A549 (cell line): ENCODE data around the gene ANO7. TPM values are rescaled to one million over a fixed set of nuclear protein-coding genes. Genes with fewer than 3 reads are reported as not detected.

ENCODE experiments used
- ATAC-seq, 2 experiments: fragments of 200-7000 bp in 1 of 2; fragments of >200 bp in 1 of 2; cut with Nextera tagmentation in 1 of 2; cut with Tn5 transposase in 1 of 2; 3 replicates each; pipeline versions ENCODE4 v1.8.0 to v1.9.1; 2018 to 2020; ENCODE audit warnings: mild to moderate bottlenecking in 1 of 2, moderate library complexity in 1 of 2
- CTCF ChIA-PET: fragments of 300-600 bp; sonication (Branson Sonifier 250); formaldehyde crosslinking; extraction: SDS; loops from one replicate; lab custom pipeline; 2021; ENCODE audit warnings: antibody characterized with exemption, inconsistent platforms; lab: Yijun Ruan, JAX
- POLR2A ChIA-PET: fragments of 350-600 bp; formaldehyde crosslinking; extraction: SDS; loops from one replicate; lab custom pipeline; 2021; ENCODE audit warnings: antibody characterized with exemption, inconsistent platforms; lab: Yijun Ruan, JAX
- DNase-seq, 2 experiments: peaks; one replicate each; pipeline versions ENCODE4 v3.0.0 to v3.0.0-alpha.2; 2011 to 2016; ENCODE audit warnings: low read depth in 1 of 2, low spot score in 1 of 2
- FAIRE-seq: peaks from 2 replicates; lab custom pipeline; 2011; peaks lifted over from hg19 to GRCh38; lab: Jason Lieb, UNC
- H3K27ac ChIP-seq, 2 experiments: fragments of >200 bp; sonication (Bioruptor Twin); formaldehyde crosslinking; 3 replicates each; pipeline ENCODE4 v1.5.1; 2016 to 2017
- H3K4me1 ChIP-seq: fragments of >200 bp; sonication (Bioruptor Twin); formaldehyde crosslinking; 3 replicates; pipeline ENCODE4 v1.6.1; 2016
- H3K4me2 ChIP-seq: fragments of >200 bp; sonication (Bioruptor Twin); formaldehyde crosslinking; 3 replicates; pipeline ENCODE4 v1.6.1; 2016
- H3K4me3 ChIP-seq: fragments of >200 bp; sonication (Bioruptor Twin); formaldehyde crosslinking; 3 replicates; pipeline ENCODE4 v1.5.1; 2016
- H3K9me3 ChIP-seq: fragments of >200 bp; sonication (Bioruptor Twin); formaldehyde crosslinking; 3 replicates; pipeline ENCODE4 v1.6.1; 2016
- BHLHE40 ChIP-seq: IDR thresholded peaks from 2 replicates; pipeline ENCODE4 v1.6.1; 2012; ENCODE audit warnings: low read depth, low read length, inconsistent platforms
- CEBPB ChIP-seq, 2 experiments: fragments of >200 bp in 1 of 2; sonication (Bioruptor Twin) in 1 of 2; formaldehyde crosslinking in 1 of 2; IDR thresholded peaks; 2 replicates each; pipeline ENCODE4 v1.6.1; 2012 to 2016
- CHD2 ChIP-seq: fragments of 150-350 bp; IDR thresholded peaks from 2 replicates; pipeline ENCODE4 v1.6.1; 2014; ENCODE audit warnings: low read length; ENCODE audit not compliant: partially characterized antibody
- EHMT2 ChIP-seq: fragments of 200-600 bp; sonication (generic); IDR thresholded peaks from 2 replicates; pipeline ENCODE4 v1.6.1; 2016; ENCODE audit warnings: antibody characterized with exemption, low read depth, mild to moderate bottlenecking, moderate library complexity
- ESRRA ChIP-seq: fragments of 150-350 bp; IDR thresholded peaks from 2 replicates; pipeline ENCODE4 v1.6.1; 2014; ENCODE audit warnings: mild to moderate bottlenecking, low read length, borderline replicate concordance
- JUN ChIP-seq, 2 experiments: fragments of >200 bp; sonication (Bioruptor Twin); formaldehyde crosslinking; IDR thresholded peaks; 2 replicates in 1 of 2; 3 replicates in 1 of 2; pipeline ENCODE4 v1.6.1; 2016 to 2017
- MYC ChIP-seq: IDR thresholded peaks from 2 replicates; pipeline ENCODE4 v1.6.1; 2012; ENCODE audit warnings: mild to moderate bottlenecking, inconsistent platforms, low read length, improper control_type of control experiment, borderline replicate concordance
- NFE2L2 ChIP-seq: fragments of 150-350 bp; conservative IDR thresholded peaks from 2 replicates; pipeline ENCODE4 v1.6.1; 2014; ENCODE audit warnings: low read length
- NR3C1 ChIP-seq: fragments of >200 bp; sonication (Bioruptor Twin); formaldehyde crosslinking; IDR thresholded peaks from 3 replicates; pipeline ENCODE4 v1.6.1; 2017
- RCOR1 ChIP-seq: fragments of 150-350 bp; IDR thresholded peaks from 2 replicates; pipeline ENCODE4 v1.6.1; 2014; ENCODE audit warnings: antibody characterized with exemption, low read length, low read depth
- SMC3 ChIP-seq: fragments of >200 bp; sonication (Bioruptor Twin); formaldehyde crosslinking; IDR thresholded peaks from 3 replicates; pipeline ENCODE4 v1.6.1; 2018; ENCODE audit warnings: inconsistent platforms
- SREBF2 ChIP-seq: fragments of 450-650 bp; IDR thresholded peaks from 2 replicates; pipeline ENCODE4 v1.6.1; 2014; ENCODE audit warnings: mild to moderate bottlenecking, moderate library complexity
- ZFP36 ChIP-seq: fragments of 450-650 bp; IDR thresholded peaks from 2 replicates; pipeline ENCODE4 v1.6.1; 2014; ENCODE audit warnings: borderline replicate concordance; ENCODE audit not compliant: partially characterized antibody
- ZNF302 ChIP-seq: fragments of 250-450 bp; sonication (Bioruptor Pico); IDR thresholded peaks from 2 replicates; pipeline ENCODE4 v1.9.0; 2021; ENCODE audit warnings: inconsistent platforms, mild to moderate bottlenecking, moderate library complexity
- ZSCAN20 ChIP-seq: fragments of 250-450 bp; sonication (Bioruptor Pico); IDR thresholded peaks from 2 replicates; pipeline ENCODE4 v1.8.0; 2022; ENCODE audit warnings: mild to moderate bottlenecking, moderate library complexity
- WGBS: methylation state at CpG from one replicate; pipeline ENCODE4 v1.1.6; 2017; ENCODE audit errors: missing lambda C conversion rate; 5-methylcytosine and 5-hydroxymethylcytosine counted together
- polyA plus RNA-seq, 4 experiments: library from polyadenylated mRNA; depleted of rRNA in 3 of 4; stranded (reverse); fragments of >200 nt; fragmentation: RNase III in 1 of 4; extraction: RNeasy Plus Mini Kit Qiagen cat#74134 plus additional on column Dnase treatment in 1 of 4; gene quantifications; 2 replicates in 3 of 4; 3 replicates in 1 of 4; pipeline ENCODE4 v1.2.3, GENCODE V29; 2011 to 2017
- TF ChIP-seq, protein P1 (sequence below): fragments of 450-650 bp; IDR thresholded peaks from 2 replicates; pipeline ENCODE4 v1.6.1; 2014; ENCODE audit warnings: antibody characterized with exemption

The ANO7 gene
- polyA plus RNA-seq, 2 of the 4 experiments (the other 2 are of a cell fraction) = 0.92 to 2.7 TPM

GRCh38 chr2:241189093-241189855 is 797 bp downstream of the ANO7 start (continued):
- TF ChIP-seq, protein P1, sequence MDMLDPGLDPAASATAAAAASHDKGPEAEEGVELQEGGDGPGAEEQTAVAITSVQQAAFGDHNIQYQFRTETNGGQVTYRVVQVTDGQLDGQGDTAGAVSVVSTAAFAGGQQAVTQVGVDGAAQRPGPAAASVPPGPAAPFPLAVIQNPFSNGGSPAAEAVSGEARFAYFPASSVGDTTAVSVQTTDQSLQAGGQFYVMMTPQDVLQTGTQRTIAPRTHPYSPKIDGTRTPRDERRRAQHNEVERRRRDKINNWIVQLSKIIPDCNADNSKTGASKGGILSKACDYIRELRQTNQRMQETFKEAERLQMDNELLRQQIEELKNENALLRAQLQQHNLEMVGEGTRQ = no peak

DNA sequence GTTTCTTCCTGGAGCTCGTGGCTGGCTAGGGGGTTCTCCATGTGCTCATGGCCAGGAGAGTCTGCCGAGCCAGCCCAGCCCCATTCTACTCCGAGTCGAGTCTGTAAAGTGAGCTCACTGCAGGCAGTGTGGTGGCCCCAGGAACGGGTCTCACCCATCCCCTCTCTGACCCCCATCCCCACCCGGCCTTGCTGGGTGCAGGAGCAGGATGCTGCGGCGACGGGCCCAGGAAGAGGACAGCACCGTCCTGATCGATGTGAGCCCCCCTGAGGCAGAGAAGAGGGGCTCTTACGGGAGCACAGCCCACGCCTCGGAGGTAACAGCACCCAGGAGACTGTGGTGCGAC is 1.4 kb downstream of the ANO7 start:
- H3K27ac ChIP-seq = no peak overlapping the region
- no peaks in the 10 kb centered on the region for H3K9me3 ChIP-seq
- DNase-seq = no peak
- H3K4me3 ChIP-seq = no peak overlapping the region
- H3K4me2 ChIP-seq = no peak overlapping the region
- CTCF ChIA-PET = no interaction called here
- WGBS = 90% methylated on average over 2 of the region's 15 CpGs
- FAIRE-seq = no peak
- POLR2A ChIA-PET = no interaction called here
- TF ChIP-seq ZSCAN20 (no peak), MYC (no peak)
- peak in 1 of 2 experiments; percentile 24; a peak in 3 of 6 replicates for ATAC-seq
- peaks cover 6% of the 10 kb centered on the region; the same call in 1 of the 3 replicates for H3K4me1 ChIP-seq

- no peak for TF ChIP-seq NFE2L2
- TF ChIP-seq, all 56 proteins: peak for 0
- ChIA-PET CTCF (no interaction called here), POLR2A (no interaction called here)
- no peak overlapping the region for H3K4me2 ChIP-seq
- FAIRE-seq (no peak), DNase-seq (peak in 1 of 2 experiments; percentile 26), ATAC-seq (peak; percentile 55 to 66; a peak in 4 of 6 replicates)
- H3K4me3 ChIP-seq = no peak overlapping the region
- H3K9me3 ChIP-seq = no peaks in the 10 kb centered on the region
- WGBS = 87% methylated on average over 14 of the region's 19 CpGs
- H3K27ac ChIP-seq = no peak overlapping the region
- peaks cover 6% of the 10 kb centered on the region; the same call in 1 of the 3 replicates for H3K4me1 ChIP-seq
Observed at GRCh38 chr2:241190291-241190981, 2.0 kb downstream of the ANO7 start.

- H3K4me3 ChIP-seq = no peak overlapping the region
- 66% methylated on average over 3 of the region's 14 CpGs for WGBS
- FAIRE-seq (no peak), DNase-seq (no peak)
- TF ChIP-seq SMC3 = no peak
- TF ChIP-seq ESRRA = no peak
- TF ChIP-seq CHD2 = no peak
- TF ChIP-seq ZSCAN20 = no peak
- no peak for TF ChIP-seq BHLHE40
- TF ChIP-seq, all 56 proteins: peak for 0
- Histone ChIP-seq H3K4me1 (peaks cover 6% of the 10 kb centered on the region; the same call in 1 of the 3 replicates), H3K27ac (no peak overlapping the region), H3K9me3 (no peaks in the 10 kb centered on the region), H3K4me2 (no peak overlapping the region)
- ChIA-PET POLR2A (no interaction called here), CTCF (no interaction called here)
- ATAC-seq = no peak
Observed at GRCh38 chr2:241191081-241191480, 2.6 kb downstream of the ANO7 start.

DNA sequence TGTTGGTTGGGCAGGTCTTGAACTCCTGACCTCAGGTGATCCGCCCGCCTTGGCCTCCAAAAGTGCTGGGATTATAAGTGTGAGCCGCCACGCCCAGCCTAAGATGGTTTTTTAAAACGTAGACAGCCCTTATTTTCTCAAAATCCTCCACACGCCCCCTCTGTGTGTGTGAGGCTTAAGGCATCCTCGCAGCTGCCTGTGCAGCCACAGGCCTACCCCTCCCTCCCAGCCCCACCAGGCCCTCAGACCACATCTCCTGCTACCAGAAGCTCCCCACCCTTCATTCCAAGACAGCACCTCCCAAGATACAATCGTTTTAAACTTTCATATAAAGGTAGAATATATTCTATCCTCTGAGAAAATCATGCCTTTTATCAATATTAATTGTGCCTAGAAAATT is 4.8 kb downstream of the ANO7 start:
- H3K4me3 ChIP-seq = no peak overlapping the region
- no peaks in the 10 kb centered on the region for H3K9me3 ChIP-seq
- ChIA-PET CTCF (no interaction called here), POLR2A (interaction anchor here (0.6 kb wide), 1 partner anchor 279 kb away, joined by 3 read pairs; no protein-coding TSS in a partner anchor)
- no peak overlapping the region for H3K4me2 ChIP-seq
- no peak for ATAC-seq
- peaks cover 1% of the 10 kb centered on the region; the same call in 1 of the 3 replicates for H3K4me1 ChIP-seq
- DNase-seq = no peak
- TF ChIP-seq EHMT2 (no peak), NFE2L2 (no peak), CEBPB (IDR thresholded peaks at IDR 0.05) (no peak), SREBF2 (no peak), ZNF302 (CRISPR knock-in tag) (no peak), ZFP36 (no peak), JUN (IDR thresholded peaks at IDR 0.05) (no peak), RCOR1 (no peak), NR3C1 (no peak)
- FAIRE-seq = no peak
- 80% methylated on average over 8 of the region's 8 CpGs for WGBS
- H3K27ac ChIP-seq = no peak overlapping the region
